Measurements from ENCODE around the gene COG7.
"Not testable (repeated sequence)": the region's sequence is repeated elsewhere in the genome, so short reads cannot be mapped to it uniquely, and the experiment has no call there.

The COG7 gene

DNA sequence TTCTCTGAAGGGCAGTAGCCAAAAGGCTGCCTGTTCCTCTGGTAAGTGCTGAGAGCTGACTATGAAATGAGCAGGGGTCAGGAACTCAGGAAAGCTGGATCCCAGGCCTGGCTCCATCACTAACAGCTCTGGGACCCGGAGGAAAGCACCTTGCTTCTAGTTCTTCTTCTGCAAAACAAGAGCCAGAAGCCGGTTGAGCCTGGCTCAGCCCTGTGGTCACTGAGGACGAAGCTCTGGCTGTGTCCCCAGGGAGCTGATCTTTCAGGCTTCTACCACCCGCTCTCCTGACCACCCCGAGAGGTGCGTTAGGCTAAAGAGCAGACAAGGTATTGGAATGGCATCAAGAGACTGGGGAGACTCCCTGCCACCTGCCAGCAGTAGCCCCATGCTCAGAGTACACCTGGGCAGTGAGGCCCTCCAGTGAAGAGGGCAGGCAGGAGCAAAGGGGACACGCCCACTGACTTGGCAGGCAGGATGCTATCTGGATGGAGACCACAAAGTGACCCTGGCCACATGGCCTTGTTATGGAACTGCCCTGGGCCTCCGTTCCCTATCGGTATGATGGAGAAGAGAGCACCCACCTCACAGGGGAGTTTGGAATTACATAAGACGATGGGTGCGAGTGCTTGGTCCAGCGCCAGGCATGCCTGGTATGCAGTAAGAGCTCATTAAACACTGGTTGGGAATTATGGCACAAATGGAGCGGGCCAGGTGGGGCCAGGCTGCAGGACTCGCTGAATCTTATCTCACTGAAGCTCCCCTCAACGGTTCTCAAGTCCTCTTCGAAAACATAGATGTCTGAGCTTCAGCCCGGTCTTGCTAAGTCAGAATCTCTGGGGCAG is 61.4 kb downstream of the COG7 start:
- H3K36me3 ChIP-seq (ENCODE audit: control insufficient read depth, insufficient read depth, low read length) = peaks cover 43% of the 10 kb centered on the region
- no peak for DNase-seq
- H3K9me3 ChIP-seq (ENCODE audit: control insufficient read depth, low read length) = no peaks in the 10 kb centered on the region
- H3K4me3 ChIP-seq (ENCODE audit: insufficient read depth, low read depth, low read length, poor library complexity, severe bottlenecking) = no peak overlapping the region
- H3K27ac ChIP-seq (ENCODE audit: insufficient read depth, low read length, poor library complexity, severe bottlenecking) = no peak overlapping the region
- no peaks in the 10 kb centered on the region for H3K27me3 ChIP-seq (replicated peaks; ENCODE audit: control insufficient read depth, insufficient read depth, low read length, poor library complexity, severe bottlenecking)
- H3K4me1 ChIP-seq (ENCODE audit: control insufficient read depth, insufficient read depth, low read length, poor library complexity, severe bottlenecking) = no peaks in the 10 kb centered on the region

DNA sequence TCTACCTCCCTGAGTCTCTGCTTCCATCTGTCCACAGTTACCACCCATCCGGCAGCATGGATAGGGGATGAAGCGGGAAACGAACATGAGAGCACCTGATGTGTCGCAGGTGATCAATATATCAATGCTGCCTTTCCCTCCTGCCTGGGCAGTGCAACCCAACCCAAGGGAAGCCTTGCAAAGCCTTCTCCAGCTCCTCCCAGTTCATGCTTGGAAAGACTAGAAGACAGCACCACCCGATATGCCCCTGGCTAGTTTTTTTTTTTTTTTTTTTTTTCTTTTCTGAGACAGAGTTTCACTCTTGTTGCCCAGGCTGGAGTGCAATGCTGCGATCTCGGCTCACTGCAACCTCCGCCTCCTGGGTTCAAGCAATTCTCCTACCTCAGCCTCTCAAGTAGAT is 63.1 kb downstream of the COG7 start:
- H3K27ac ChIP-seq (ENCODE audit: insufficient read depth, low read length, poor library complexity, severe bottlenecking); H3K4me3 ChIP-seq (ENCODE audit: insufficient read depth, low read depth, low read length, poor library complexity, severe bottlenecking); H3K27me3 ChIP-seq (replicated peaks; ENCODE audit: control insufficient read depth, insufficient read depth, low read length, poor library complexity, severe bottlenecking); DNase-seq; H3K4me1 ChIP-seq (ENCODE audit: control insufficient read depth, insufficient read depth, low read length, poor library complexity, severe bottlenecking); H3K9me3 ChIP-seq (ENCODE audit: control insufficient read depth, low read length): not testable (repeated sequence)
- peaks cover 31% of the 10 kb centered on the region for H3K36me3 ChIP-seq (ENCODE audit: control insufficient read depth, insufficient read depth, low read length)

DNA sequence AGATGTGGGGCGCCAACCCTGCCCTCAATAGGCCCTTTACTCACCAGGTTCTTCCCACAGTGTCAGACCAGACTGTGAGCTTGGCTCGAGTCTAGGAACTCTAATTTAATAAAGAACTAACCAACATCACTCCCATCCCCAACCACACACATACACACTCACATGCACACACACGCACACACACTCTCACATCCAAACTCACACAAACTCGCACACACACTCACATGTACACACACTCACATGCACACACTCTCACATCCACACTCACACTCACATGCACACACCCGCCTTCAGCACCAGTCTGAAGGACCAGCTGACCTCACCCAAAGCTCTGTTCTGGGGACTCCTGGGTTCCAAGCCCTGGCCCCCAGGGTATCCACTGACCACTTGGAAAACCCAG is 63.8 kb downstream of the COG7 start:
- Histone ChIP-seq H3K4me1 (ENCODE audit: control insufficient read depth, insufficient read depth, low read length, poor library complexity, severe bottlenecking) (no peaks in the 10 kb centered on the region), H3K27ac (ENCODE audit: insufficient read depth, low read length, poor library complexity, severe bottlenecking) (no peak overlapping the region), H3K9me3 (ENCODE audit: control insufficient read depth, low read length) (no peaks in the 10 kb centered on the region), H3K36me3 (ENCODE audit: control insufficient read depth, insufficient read depth, low read length) (peaks cover 27% of the 10 kb centered on the region), H3K27me3 (replicated peaks; ENCODE audit: control insufficient read depth, insufficient read depth, low read length, poor library complexity, severe bottlenecking) (no peaks in the 10 kb centered on the region), H3K4me3 (ENCODE audit: insufficient read depth, low read depth, low read length, poor library complexity, severe bottlenecking) (no peak overlapping the region)
- no peak for DNase-seq

DNA sequence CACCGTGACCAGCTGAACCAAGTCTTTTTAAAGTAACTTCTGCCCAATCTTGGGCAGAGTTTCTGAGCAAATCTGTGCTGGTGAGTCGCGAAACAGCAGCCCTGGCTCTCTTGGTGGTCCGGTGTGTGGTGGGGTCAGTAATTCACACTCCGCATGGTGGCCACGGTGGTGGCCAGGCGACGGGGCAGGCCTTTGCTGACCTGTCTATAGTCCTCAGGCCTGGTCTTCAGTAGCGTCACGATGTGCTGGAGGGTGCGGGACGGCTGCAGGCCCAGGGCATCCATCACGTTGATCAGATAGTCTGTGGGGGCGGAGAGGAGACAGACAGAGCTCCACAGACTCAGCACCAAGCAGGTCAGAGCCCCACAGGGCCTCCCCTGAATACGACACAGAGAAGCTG is 64.2 kb downstream of the COG7 start:
- Histone ChIP-seq H3K27ac (ENCODE audit: insufficient read depth, low read length, poor library complexity, severe bottlenecking) (no peak overlapping the region), H3K4me3 (ENCODE audit: insufficient read depth, low read depth, low read length, poor library complexity, severe bottlenecking) (no peak overlapping the region), H3K27me3 (replicated peaks; ENCODE audit: control insufficient read depth, insufficient read depth, low read length, poor library complexity, severe bottlenecking) (no peaks in the 10 kb centered on the region), H3K9me3 (ENCODE audit: control insufficient read depth, low read length) (no peaks in the 10 kb centered on the region), H3K4me1 (ENCODE audit: control insufficient read depth, insufficient read depth, low read length, poor library complexity, severe bottlenecking) (no peaks in the 10 kb centered on the region), H3K36me3 (ENCODE audit: control insufficient read depth, insufficient read depth, low read length) (peaks cover 25% of the 10 kb centered on the region)
- DNase-seq = no peak

DNA sequence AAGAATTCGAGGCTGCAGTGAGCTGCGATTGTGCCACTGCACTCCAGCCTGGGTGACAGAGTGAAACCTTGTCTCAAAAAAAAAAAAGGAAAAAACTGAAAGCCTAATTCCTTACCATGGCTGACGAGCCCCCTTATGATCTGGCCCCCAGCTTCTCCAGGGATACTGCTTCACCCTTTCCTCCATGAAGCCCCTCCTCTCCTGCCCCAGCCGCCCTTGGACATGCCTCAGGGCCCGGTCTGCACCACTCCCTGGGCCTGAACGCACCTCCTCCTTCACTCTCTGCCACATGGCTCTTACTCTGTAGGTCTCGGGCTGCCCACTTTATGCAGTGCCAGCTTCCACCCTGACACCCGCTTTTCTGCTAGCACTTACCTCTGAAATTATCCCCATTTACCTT is 65.3 kb downstream of the COG7 start:
- DNase-seq = no peak
- H3K36me3 ChIP-seq (ENCODE audit: control insufficient read depth, insufficient read depth, low read length) = peaks cover 16% of the 10 kb centered on the region
- no peaks in the 10 kb centered on the region for H3K27me3 ChIP-seq (replicated peaks; ENCODE audit: control insufficient read depth, insufficient read depth, low read length, poor library complexity, severe bottlenecking)
- H3K4me3 ChIP-seq (ENCODE audit: insufficient read depth, low read depth, low read length, poor library complexity, severe bottlenecking) = no peak overlapping the region
- no peak overlapping the region for H3K27ac ChIP-seq (ENCODE audit: insufficient read depth, low read length, poor library complexity, severe bottlenecking)
- no peaks in the 10 kb centered on the region for H3K4me1 ChIP-seq (ENCODE audit: control insufficient read depth, insufficient read depth, low read length, poor library complexity, severe bottlenecking)
- H3K9me3 ChIP-seq (ENCODE audit: control insufficient read depth, low read length) = no peaks in the 10 kb centered on the region

DNA sequence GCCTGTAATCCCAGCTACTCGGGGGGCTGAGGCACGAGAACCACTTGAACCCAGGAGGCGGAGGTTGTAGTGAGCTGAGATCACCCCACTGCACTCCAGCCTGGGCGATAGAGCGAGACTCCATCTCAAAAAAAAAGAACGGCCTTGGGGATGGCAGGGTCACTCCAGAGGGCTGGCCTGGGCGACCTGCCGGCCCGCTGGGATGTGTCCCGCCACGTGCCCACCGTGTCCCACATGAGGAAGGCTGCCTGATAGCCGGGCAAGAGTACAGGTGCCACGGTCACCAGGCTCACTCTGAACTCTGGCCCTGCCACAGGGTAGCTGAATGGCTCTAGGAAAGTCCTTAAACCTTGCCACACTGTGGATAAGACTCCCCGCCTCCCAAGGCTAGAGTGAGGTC is 67.5 kb downstream of the COG7 start:
- no peak overlapping the region for H3K27ac ChIP-seq (ENCODE audit: insufficient read depth, low read length, poor library complexity, severe bottlenecking)
- no peaks in the 10 kb centered on the region for H3K9me3 ChIP-seq (ENCODE audit: control insufficient read depth, low read length)
- H3K4me3 ChIP-seq (ENCODE audit: insufficient read depth, low read depth, low read length, poor library complexity, severe bottlenecking) = no peak overlapping the region
- H3K27me3 ChIP-seq (replicated peaks; ENCODE audit: control insufficient read depth, insufficient read depth, low read length, poor library complexity, severe bottlenecking) = no peaks in the 10 kb centered on the region
- H3K4me1 ChIP-seq (ENCODE audit: control insufficient read depth, insufficient read depth, low read length, poor library complexity, severe bottlenecking) = no peaks in the 10 kb centered on the region
- no peak for DNase-seq
- H3K36me3 ChIP-seq (ENCODE audit: control insufficient read depth, insufficient read depth, low read length) = no peaks in the 10 kb centered on the region

DNA sequence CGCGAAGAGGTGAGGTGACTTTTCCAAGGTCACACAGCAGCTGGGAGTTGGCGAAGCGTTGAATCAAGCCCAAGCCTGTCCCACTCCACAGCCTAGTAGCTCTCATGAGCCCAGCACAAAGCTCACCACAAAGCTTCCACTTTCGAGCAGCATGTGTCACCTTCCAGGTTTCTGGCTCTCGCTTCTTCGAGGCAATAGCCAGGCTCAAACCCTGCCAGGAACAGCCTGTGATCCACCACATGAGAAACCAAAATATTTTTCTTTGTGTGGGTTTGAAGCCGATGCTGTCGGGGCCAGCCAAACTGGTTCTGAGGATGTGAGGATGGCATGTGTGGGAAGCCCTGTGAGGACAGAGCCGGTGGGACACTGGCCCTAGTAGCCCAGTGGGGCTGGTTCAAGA is 68.1 kb downstream of the COG7 start:
- Histone ChIP-seq H3K9me3 (ENCODE audit: control insufficient read depth, low read length) (no peaks in the 10 kb centered on the region), H3K4me3 (ENCODE audit: insufficient read depth, low read depth, low read length, poor library complexity, severe bottlenecking) (no peak overlapping the region), H3K27me3 (replicated peaks; ENCODE audit: control insufficient read depth, insufficient read depth, low read length, poor library complexity, severe bottlenecking) (no peaks in the 10 kb centered on the region), H3K4me1 (ENCODE audit: control insufficient read depth, insufficient read depth, low read length, poor library complexity, severe bottlenecking) (no peaks in the 10 kb centered on the region), H3K36me3 (ENCODE audit: control insufficient read depth, insufficient read depth, low read length) (no peaks in the 10 kb centered on the region), H3K27ac (ENCODE audit: insufficient read depth, low read length, poor library complexity, severe bottlenecking) (no peak overlapping the region)
- no peak for DNase-seq

DNA sequence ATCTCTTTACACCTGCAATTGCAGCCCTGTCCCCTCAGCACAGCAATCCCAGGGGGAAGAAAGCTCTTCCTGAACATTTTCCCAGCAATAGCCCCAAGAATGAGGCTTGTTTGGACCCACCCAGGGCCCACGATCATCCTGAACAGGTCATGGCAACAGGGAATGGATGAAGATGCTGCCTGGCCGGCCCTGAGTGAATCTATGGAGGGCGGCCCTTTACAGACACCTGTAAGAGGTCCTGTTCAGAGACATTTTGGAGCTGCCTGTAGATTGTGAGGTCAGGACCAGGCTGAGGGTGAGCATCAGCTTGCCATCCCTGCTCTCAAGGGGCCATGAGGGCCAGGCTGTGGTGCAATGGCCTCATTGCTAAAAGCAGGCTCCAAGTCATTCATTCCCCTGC is 69.1 kb downstream of the COG7 start:
- no peaks in the 10 kb centered on the region for H3K9me3 ChIP-seq (ENCODE audit: control insufficient read depth, low read length)
- H3K36me3 ChIP-seq (ENCODE audit: control insufficient read depth, insufficient read depth, low read length) = no peaks in the 10 kb centered on the region
- no peak overlapping the region for H3K27ac ChIP-seq (ENCODE audit: insufficient read depth, low read length, poor library complexity, severe bottlenecking)
- no peak overlapping the region for H3K4me3 ChIP-seq (ENCODE audit: insufficient read depth, low read depth, low read length, poor library complexity, severe bottlenecking)
- H3K27me3 ChIP-seq (replicated peaks; ENCODE audit: control insufficient read depth, insufficient read depth, low read length, poor library complexity, severe bottlenecking) = no peaks in the 10 kb centered on the region
- DNase-seq = no peak
- H3K4me1 ChIP-seq (ENCODE audit: control insufficient read depth, insufficient read depth, low read length, poor library complexity, severe bottlenecking) = no peaks in the 10 kb centered on the region

DNA sequence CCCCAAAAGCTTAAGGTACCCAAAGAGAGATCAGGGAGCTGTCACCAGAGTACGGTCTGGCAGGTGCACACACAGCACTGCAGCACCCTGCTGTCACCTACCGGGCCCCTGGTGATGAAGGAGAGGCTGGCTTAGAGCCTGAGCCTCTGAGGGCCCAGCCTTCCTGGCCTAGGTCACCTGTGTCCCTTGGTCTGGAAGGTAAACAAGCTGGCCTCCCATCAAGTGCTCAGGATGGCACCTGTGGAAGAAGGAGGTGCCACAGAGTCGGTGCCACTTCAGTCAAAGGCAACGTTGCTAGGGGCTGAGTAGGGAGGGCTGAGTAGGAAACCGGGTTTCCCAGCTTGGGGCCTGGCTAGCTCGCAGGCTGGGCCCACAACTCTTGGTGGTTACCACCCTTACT is 70.7 kb downstream of the COG7 start:
- Histone ChIP-seq H3K4me1 (ENCODE audit: control insufficient read depth, insufficient read depth, low read length, poor library complexity, severe bottlenecking) (no peaks in the 10 kb centered on the region), H3K9me3 (ENCODE audit: control insufficient read depth, low read length) (no peaks in the 10 kb centered on the region), H3K36me3 (ENCODE audit: control insufficient read depth, insufficient read depth, low read length) (no peaks in the 10 kb centered on the region), H3K4me3 (ENCODE audit: insufficient read depth, low read depth, low read length, poor library complexity, severe bottlenecking) (no peak overlapping the region), H3K27me3 (replicated peaks; ENCODE audit: control insufficient read depth, insufficient read depth, low read length, poor library complexity, severe bottlenecking) (no peaks in the 10 kb centered on the region), H3K27ac (ENCODE audit: insufficient read depth, low read length, poor library complexity, severe bottlenecking) (no peak overlapping the region)
- DNase-seq = no peak

DNA sequence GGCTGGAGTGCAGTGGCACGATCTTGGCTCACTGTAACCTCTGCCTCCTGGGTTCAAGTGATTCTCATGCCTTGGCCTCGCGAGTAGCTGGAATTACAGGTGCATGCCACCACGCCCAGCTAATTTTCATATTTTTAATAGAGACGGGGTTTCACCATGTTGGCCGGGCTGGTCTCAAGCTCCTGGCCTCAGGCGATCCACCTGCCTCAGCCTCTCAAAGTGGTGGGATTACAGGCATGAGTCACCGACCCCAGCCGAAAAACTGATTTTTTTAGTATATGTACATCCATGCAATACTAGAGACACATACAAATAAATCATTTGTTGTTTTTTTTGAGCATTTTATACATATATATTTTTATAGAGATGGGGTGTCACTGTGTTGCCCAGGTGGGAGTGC is 71.3 kb downstream of the COG7 start:
- H3K9me3 ChIP-seq (ENCODE audit: control insufficient read depth, low read length); DNase-seq; H3K36me3 ChIP-seq (ENCODE audit: control insufficient read depth, insufficient read depth, low read length); H3K27me3 ChIP-seq (replicated peaks; ENCODE audit: control insufficient read depth, insufficient read depth, low read length, poor library complexity, severe bottlenecking); H3K27ac ChIP-seq (ENCODE audit: insufficient read depth, low read length, poor library complexity, severe bottlenecking); H3K4me3 ChIP-seq (ENCODE audit: insufficient read depth, low read depth, low read length, poor library complexity, severe bottlenecking); H3K4me1 ChIP-seq (ENCODE audit: control insufficient read depth, insufficient read depth, low read length, poor library complexity, severe bottlenecking): not testable (repeated sequence)

Data from effector memory CD4-positive, alpha-beta T cell (primary cell).